HL-60/S4 treated with retinoic acid at 250 ng/mL for 4 days and 3 days (cell line): ENCODE data around the gene MMP28.
"Not testable (repeated sequence)": the region's sequence is repeated elsewhere in the genome, so short reads cannot be mapped to it uniquely, and the experiment has no call there.

ENCODE experiments used
- in situ Hi-C: fragments of 300-500 bp; cut with MboI; formaldehyde crosslinking; loops from 2 replicates; pipeline ENCODE4 v1.7.0; 2022; ENCODE audit warnings: low sequenced_read_pairs

MMP28 gene

DNA sequence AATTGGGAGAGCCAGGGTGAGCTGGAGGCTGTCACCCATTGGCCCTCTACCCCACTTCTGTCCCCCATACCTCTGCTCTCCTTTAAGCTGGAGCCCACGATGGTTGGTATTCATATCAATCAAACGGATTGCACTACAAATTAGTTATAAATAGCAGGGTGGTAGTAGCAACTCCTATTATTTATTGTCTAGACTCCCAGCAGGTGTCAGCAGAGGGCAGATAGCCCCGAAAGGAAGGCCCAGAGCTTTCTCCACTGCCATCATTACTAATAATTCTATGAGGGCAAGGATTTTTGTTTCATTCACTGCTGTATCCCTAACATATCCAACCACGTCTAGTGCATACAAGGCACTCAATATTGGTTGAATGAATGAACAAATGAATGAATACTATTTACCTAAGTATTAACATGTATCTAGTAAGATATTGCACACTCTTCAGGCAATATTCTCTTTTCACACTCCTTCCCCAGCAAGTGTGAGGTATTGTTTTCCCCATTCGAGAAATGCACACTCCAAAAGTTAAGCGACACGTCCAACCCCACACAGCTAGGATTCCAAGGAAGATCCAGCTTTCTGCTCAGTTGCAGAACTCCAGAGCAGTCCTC, 28.4 kb downstream of the MMP28 start:
- in situ Hi-C loops, result no loop called here

DNA sequence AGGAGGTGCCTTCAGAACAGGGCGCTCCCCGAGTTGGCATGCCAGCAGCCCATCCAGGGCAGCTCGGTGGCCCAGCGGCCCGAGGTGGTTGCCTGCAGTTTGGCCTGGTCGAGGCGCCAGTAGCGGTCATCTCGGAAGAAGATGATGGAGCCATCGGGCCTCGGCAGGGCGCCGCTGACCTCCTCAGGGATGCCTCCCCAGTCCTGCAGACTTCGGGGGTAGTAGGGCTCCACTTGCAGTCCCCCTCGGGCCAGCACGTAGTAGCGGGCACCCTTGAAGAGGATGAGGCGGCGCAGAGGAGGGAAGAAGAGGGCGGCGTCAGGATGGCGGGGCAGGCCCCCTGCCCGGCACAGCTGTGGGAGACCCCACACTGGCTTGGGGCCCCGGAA, 29.0 kb downstream of the MMP28 start:
- in situ Hi-C loops, result no loop called here

DNA sequence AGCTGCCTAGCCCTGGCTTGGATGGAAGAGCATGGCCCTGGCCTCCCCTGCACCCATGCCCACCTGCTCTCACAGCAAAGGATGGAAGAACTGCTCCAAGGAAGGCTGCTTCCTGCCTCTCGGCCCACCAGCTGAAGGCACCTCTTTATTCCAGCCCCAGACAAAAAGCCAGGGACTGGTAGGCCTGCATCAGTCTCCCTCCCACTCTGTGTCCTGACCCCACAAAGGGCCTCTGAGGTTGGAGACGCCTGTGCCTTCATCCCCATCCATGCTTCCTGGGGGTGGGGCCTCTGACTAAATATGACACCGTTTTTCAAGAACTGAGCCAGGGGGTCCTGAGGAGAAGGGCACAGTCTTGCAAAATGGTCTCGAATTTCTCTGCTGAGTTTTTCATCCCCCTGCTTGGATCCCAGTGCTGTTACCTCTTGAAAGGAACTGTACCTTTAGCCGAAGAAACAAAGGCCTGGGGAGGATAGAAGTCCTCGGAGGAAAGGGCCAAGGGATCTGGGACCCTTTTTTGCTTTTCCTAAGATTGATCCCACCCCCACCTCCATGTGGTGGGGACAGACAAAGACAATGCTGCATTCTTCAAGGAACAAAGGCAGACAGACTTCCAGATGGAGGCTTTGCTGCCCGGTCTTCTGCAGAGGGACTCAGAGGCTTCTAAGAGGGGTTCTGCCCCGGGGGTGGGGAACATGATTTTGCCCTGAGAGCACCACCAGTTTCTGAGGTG, 29.5 kb downstream of the MMP28 start:
- in situ Hi-C loops, result no loop called here

DNA sequence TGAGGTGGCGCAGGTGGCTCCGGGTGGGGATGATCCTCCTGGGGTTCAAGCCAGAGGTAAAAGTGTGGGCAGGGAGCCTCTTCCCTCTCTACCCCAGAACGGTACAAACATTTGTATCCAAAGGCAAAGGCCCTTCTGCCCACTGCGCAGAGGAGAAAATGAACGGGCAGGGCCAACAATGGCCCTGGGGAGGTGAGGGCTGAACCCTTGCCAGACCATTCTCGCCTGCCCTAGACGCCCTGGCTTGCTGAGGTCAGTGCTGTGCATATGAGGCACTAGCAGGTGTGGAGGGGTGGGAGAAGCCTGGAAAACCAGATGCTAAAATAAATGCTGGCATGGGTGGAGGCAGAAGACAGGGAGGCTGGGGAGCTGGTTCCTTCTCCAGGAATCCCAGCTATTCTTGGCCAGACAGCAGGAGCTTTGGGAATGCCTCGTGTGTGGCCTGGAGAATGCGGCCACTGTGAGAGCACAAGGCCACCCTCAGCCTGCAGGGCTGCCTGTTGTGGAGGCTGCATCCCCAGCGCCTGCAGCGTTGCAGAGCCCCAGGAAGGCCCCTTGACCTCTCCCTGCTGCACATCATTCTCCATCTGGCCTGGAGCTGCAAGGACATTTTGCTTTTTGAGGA, 30.2 kb downstream of the MMP28 start:
- in situ Hi-C loops, result no loop called here

DNA sequence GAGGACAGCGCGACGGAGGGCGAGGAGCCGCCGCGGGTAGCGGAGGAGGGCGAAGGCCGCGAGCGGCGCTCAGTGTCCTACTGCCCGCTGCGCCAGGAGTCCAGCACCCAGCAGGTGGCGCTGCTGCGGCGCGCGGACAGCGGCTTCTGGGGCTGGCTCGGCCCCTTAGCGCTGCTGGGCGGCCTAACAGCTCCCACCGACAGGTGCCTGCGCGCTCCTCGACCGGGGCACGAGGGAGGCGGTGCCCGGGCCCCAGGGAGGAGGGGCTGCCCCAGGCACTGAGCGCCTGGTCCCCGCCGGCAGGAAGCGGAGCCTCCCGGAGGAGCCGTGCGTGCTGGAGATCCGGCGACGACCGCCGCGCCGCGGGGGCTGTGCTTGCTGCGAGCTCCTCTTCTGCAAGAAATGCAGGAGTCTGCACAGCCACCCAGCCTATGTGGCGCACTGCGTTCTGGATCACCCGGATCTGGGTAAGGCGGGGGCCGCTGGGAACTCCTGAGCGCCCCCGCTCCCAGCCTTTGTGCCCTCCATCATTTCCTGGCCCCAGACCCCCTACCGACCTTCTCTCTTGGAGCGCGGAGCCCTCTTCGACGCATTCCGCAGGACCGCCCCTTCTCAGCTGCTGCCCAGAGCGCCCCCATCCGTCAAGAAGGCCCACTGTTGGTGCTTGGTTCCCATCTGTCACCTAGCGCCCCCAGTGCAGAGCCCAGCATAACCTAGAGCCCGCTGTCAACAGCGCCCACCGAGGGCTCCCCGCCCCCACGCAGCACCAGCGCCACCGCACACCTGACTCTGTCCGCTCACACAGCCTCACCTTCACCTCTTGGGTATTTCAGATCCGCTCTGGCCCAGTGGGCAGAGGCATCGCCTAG, 31.1 kb downstream of the MMP28 start:
- in situ Hi-C loops, result no loop called here

DNA sequence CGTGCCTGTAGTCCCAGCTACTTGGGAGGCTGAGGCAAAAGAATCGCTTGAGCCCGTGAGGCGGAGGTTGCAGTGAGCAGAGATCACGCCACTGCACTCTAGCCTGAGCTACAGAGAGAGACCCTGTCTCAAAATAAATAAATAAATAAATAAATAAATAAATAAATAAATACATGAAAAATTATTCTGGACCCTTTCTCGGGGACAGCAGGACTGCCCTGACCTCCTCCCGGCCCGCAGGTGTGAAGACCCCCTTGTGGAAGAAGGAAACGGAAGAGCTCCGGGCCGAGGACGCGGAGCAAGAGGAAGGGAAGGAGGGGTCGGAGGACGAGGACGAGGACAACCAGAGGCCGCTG, 31.7 kb downstream of the MMP28 start:
- in situ Hi-C loops, result no loop called here

DNA sequence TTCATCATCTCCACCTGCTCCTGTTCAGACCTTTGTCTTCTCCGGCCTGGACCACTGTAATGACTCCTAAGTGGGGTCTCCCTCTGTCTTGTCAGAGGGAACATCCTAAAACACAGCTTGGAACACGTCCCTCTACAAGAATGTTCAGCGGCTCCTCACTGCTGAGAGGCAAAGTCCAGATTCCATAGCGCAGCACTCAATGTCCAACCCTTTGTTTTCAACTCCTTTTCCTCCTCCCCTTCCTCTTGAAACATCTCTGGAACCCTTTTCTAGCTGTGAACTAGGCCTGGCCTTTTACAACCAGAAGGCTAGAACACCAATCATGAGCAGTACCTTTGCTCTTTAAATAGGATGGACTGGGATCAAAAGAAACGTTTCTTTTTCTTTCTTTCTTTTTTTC, 33.8 kb downstream of the MMP28 start:
- in situ Hi-C loops, result no loop called here

DNA sequence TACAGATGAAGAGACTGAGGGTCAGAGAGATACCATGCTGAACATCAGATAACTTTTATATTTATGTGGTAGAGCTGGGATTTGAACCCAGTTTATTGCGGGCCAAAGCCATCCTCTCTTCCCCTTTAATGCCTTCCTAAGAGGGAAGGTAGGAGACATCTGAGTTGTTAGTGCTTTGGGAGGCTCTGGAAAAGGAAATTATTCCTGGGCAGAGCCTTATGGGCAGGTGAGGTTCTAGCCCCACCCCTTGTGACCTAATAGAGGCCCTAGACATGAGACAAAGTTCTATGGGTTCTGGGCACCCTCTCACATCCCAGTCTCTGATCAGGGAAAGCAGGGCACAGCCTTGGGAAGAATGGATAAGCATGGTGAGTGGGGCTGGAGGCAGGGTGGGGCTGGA, 34.9 kb downstream of the MMP28 start, which contains the start of gene C17orf50:
TSS of gene C17orf50 (plus strand) at position 301 of the 400 bp plus-strand sequence. CDS start at position 356, 55 bp downstream.
- in situ Hi-C loops, result no loop called here

DNA sequence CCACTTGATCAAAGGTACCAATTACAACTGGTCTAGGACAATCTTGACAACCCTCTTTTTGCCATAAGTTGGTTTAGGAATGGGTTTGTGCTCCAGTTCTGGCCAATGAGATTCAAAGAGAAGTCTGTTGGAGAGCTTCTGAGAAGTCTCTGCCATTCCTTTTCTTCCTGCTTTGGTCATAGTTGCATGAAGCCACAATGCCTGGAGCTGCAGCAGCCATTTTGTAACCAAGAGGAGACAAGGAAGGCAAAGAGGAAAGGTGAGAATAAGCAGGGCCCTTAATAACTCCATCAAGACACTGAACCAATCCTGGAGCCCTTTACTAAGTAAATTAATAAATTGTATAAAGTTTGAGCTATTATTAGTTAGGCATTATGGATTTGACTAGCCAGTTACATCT, 38.2 kb downstream of the MMP28 start:
- in situ Hi-C loops, result no loop called here

DNA sequence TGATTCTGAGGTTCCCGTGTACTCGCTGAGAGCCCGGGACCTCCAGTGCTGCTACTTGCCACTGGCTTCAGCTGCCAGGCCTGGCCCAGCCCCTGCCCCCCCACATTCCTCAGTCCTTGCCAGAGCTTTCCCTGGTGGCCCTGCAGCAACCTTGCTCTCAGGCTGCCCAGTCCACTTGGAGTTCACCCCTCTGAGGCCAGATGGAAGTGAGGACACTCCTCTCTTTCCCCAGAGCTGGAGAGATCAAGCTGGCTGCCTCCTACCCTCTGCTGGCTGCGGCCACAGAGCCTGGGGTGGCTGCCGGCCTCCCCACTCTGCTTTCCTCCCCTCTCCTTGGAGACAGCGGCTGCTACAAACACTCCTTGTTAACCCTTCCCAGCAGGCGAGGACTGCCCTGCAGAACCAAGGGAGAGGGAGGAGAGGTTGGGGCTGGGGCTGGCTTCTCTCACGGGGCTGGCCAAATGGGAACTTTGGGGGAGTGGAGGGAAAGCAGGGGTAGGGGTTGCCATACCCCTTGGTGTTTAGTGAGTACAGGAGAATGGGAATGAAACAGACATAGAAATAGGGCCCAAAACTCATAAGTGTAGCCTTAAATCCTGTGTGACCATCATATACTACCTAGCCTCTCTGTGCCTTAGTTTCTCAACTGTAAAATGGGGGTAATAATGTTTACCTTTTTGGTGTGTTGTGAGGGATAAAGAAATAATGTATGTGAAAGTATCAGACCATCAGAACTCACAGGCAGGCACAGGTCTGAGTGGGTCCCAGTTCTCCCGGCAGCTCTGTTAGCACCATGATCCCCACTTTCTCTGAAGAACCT, 42.3 kb downstream of the MMP28 start, which contains the start of gene GAS2L2:
TSS of gene GAS2L2 (minus strand) at position 295 of the 820 bp plus-strand sequence. CDS start 389 bp downstream, outside the sequence.
- in situ Hi-C loops, result no loop called here

DNA sequence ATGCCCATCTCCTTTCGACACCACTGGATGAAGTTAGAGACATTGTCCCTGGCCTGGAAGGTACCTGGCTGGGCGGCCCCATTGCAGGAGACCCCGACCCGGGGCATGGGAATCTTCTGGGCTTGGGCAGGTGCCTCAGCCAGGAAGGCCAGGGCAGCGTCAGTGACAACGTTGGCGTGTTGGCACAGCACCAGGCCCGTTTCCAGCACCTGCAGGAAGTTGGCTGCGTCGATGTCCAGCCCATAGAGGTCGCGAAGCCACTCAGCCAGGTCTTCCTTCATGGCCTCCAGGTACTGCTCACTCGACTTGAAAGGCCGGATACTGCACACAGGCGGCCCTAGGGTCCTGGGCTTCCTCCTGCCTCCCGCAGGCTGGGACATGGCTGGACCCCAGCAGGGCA, 43.0 kb downstream of the MMP28 start:
- in situ Hi-C loops, result no loop called here

DNA sequence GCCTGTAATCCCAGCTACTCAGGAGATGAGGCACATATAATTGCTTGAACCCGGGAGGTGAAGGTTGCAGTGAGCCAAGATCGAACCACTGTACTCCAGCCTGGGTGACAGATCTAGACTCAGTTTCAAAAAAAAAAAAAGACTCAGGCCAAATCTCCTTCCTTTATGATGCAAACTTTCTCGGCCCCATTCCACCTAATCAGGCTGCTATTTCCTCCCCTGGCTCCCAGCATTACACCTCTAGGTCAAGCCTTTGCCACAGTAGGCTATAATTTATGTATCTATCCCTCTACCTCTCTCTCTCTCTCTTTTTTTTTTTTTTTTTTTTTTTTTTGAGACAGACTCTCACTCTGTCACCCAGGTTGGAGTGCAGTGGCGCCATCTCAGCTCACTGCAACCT, 43.9 kb downstream of the MMP28 start:
- in situ Hi-C loops, result not testable (repeated sequence)

DNA sequence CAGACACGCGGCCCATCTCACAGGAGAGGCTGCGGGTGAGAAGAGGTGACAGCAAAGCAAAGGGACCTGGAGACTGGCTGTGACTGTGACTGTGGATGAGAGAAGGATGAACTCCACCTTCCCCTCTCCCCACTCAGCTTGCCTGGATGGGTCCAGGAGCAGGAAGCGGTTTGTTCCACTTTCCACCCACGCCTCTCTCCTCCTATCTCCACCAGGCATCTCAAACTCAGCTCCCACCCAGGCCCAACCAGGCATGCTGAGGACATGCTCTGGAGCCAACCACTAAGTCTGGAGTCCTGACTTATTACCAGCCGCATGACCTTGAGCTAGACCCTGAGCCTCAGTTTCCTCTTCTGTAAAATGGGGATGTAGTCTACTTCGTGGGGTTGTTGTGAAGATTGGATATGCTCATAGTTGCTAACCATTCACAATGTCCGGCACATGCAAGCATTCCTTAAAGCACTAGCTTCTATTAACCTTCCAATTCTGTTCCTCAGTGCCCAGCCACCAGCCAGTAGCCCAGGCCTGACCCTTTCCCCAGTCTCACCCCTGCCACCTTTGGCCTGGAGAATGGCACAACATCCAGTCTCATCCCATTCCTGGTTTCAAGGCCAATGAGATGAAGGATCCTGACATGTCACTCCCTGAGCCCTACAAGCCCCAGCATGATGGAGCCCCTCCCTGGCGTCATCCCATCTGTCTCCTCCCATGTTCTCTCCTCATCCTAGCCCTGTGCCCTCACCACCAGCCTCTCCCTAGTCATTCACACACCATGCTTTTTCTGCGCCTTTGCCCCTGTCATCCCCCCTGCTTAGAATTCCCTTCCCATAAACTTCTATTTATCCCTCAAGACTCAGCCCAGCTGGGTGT, 44.7 kb downstream of the MMP28 start:
- in situ Hi-C loops, result no loop called here

DNA sequence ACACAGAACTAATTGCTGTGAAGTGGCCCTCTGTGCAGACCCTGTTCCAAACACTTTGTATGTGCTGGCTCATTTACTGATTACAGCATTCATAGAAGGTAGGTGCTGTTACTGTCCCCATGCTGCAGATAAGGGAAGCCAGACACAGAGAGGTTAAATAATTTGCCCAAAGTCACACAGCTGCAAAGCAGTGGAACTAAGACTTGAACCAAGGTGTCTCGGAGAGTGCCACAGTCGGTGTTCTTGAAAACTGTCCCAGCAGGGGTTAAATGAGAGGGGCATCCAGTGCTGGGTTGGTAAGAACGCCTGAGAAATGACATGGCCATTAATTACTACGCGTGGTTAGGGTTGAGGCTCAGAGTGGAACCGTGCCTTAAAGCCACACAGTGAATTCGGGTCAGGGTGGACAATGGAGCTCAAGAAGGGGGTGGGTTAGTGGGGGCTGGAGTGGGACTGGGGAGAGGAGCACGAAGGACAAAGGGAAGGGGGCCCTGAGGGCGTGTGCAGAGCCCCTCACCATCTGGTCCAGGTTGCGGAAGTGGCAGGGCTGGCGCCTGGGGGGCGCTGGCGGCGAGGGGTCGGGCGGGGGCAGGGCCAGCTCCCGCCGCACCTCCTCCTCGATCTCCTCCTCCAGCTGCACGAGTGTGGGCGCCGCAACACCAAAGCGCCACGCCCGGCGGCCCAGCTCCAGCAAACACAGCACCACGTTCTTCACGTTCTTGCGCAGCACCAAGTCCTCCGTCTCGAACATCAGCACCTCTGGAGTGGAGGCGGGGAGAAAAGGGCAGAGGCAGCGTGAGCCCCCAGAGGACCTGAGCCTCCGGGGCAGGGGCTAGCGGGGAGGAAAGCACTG, 45.7 kb downstream of the MMP28 start:
- in situ Hi-C loops, result loop anchor here (25.0 kb wide), 2 partner anchors 137 to 437 kb away; no protein-coding TSS in a partner anchor

DNA sequence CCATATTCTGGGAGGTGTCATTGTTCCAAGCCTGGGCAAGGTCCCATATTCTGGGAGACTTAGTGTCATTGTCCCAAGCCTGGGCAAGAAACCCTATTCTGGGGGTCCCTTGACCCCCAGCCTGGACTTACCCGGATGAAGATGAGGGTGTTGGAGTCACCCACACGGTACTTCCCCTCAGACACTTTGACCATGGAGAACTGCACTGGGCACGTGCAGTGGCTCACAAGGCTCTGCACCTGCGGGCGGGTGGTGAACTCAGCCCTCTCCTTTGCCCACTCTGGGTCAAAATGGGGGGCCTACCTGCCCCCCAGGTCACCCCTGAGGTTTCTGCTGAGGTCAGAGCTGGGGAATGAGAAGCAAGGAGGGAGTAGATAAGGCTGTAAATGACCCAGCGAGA, 46.5 kb downstream of the MMP28 start:
- in situ Hi-C loops, result loop anchor here (25.0 kb wide), 2 partner anchors 137 to 437 kb away; no protein-coding TSS in a partner anchor

DNA sequence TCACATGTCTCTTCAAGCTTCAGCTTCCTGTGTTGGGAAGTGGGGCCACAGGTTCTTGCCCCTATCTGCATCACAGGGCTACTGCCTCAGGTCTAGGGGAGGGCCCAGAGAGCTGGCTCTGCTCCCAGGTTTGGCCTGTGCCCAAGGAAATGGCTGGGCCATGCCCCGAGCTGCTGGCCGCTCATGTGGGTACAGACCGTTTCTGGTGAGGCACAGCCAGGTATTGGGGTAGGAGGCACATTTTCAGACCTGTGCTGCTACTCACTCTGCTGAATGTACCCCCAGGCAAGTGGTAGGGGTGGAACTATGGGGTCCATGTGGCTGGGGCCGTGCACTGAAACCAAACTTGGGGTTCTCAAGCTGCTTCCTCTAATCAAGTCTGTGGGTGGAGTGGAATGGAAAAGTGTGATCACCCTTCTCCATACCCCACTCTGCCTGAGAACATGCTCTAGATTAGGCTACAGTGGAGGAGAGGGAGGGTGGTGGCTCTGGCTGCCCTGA, 47.0 kb downstream of the MMP28 start:
- in situ Hi-C loops, result loop anchor here (25.0 kb wide), 2 partner anchors 136 to 436 kb away; no protein-coding TSS in a partner anchor

DNA sequence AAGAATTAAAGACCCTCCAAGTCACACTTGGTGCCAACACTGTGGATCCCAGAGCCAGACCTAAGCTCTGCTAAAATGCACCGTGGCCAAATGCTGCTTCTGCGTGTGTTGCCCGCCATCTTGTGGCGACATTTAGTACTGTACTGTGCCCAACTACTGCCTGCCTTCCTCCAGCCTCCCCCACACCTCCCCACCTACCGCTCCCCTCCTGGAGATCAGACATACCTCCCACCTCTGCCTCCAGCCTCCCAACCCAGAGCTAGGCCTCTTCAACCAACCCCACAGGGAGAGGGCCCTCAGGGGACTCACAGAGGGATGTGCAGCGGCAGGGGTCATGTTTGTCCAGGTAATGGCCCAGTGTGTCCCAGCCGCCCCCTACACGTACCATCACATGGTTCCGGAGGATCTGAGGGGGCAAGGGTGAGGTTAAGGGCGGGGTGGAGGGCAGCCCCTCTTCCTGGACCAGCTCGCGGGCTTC, 47.9 kb downstream of the MMP28 start:
- in situ Hi-C loops, result loop anchor here (25.0 kb wide), 2 partner anchors 135 to 435 kb away; no protein-coding TSS in a partner anchor
